ENCODE results near the gene IFT27. TPM values are rescaled to one million over a fixed set of nuclear protein-coding genes. Genes with fewer than 3 reads are reported as not detected.
A peak's percentile ranks its signal among the peaks of the same experiment; 100 is the strongest.

The IFT27 gene
- total RNA-seq, 1 experiment from 2014 or later: 19.9 TPM

DNA sequence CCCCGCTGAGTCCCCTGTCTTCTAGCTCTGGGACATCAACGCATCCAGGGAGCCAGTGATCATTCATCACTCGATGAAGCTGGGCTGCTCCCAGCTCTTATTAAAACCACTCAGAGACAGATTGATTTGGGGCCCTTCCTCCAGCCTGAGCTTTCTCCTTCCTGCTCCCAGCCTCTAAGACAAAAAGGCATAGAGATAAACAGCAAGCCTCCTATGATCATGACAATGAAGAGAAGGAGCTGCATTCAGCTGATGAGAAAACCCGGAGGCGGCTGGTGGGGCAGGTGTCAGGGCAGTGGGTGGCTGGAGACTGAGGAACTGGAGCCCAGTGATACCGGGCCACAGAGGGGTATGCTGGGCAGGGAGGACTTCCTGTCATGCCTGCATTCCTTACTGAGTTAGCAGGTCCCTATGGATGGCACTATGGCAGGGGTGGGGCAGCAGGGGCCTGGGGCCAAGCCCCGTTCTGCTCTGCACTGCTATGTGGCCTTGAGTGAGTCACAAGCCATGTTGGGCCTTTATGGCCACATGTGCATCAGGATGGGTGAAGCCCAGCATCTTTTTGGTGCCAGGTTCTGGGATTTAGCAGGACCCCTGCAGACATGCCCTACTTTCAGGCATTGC, 20.7 kb upstream of the IFT27 start:
- ATAC-seq (0 out of 2 replicates have a peak, but pooled peaks have one; percentile 24), DNase-seq (no peak)
- Histone ChIP-seq H3K4me3 (ENCODE audit: low read length) (no peak overlapping the region), H4K20me1 (ENCODE audit: low read length) (no peaks in the 10 kb centered on the region), H3K9me3 (ENCODE audit: low read length) (no peaks in the 10 kb centered on the region), H3F3A (ENCODE audit: low read length, unreplicated experiment) (no peaks in the 10 kb centered on the region), H3K27me3 (ENCODE audit: low read length) (no peaks in the 10 kb centered on the region), H3K4me2 (ENCODE audit: low read length) (no peak overlapping the region), H3K79me2 (ENCODE audit: low read length) (no peaks in the 10 kb centered on the region), H3K36me3 (ENCODE audit: low read depth, low read length) (no peaks in the 10 kb centered on the region), H3K9me2 (replicated peaks; ENCODE audit: low read length) (no peaks in the 10 kb centered on the region), H2AFZ (ENCODE audit: low read length) (no peak overlapping the region), H3K9ac (ENCODE audit: low read length) (no peak overlapping the region), H3K27ac (ENCODE audit: low read length) (no peak overlapping the region), H3K4me1 (ENCODE audit: insufficient read depth, low read length) (no peaks in the 10 kb centered on the region)
- ChIA-PET POLR2A (ENCODE audit: unreplicated experiment) (no interaction called here), CTCF (no interaction called here)
- TF ChIP-seq EZH2phosphoT487 (IDR thresholded peaks at IDR 0.05; ENCODE audit: borderline replicate concordance, low read length) (no peak), EZH2 (IDR thresholded peaks at IDR 0.05; ENCODE audit: low read length, unreplicated experiment) (no peak), CTCF (conservative IDR thresholded peaks at IDR 0.05; ENCODE audit: low read depth, low read length) (no peak)
- BruUV-seq (replicated peaks): no TSS peak
- intact Hi-C loops (cut with micrococcal nuclease): no loop called here

DNA sequence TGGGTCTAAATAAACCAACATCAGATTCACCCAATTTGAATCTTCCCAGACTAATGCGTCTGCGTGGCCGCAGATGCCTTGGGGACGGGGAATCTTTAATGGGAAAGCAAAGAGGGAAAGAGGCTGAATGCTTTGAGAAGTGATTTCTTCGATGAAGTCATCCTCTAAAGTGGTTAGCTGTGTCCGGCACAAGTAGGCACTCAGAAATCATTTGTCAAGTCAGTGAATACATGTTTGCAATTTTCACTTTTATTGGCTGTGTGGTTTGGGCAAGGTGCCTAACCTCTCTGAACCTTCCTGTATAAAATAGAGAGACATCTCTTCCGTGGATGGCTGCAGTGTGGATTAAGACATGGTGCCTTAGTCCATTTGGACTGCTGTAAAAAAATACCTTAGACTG, 19.7 kb upstream of the IFT27 start:
- H3K9me3 ChIP-seq (ENCODE audit: low read length): no peaks in the 10 kb centered on the region
- intact Hi-C loops (cut with micrococcal nuclease): no loop called here
- ATAC-seq (peak; percentile 68), DNase-seq (peak; percentile 25)
- no peaks in the 10 kb centered on the region for H3K36me3 ChIP-seq (ENCODE audit: low read depth, low read length)
- no TSS peak for BruUV-seq (replicated peaks)
- no peaks in the 10 kb centered on the region for H3K27me3 ChIP-seq (ENCODE audit: low read length)
- POLR2A ChIA-PET (ENCODE audit: unreplicated experiment): no interaction called here
- H2AFZ ChIP-seq (ENCODE audit: low read length): no peak overlapping the region
- no peaks in the 10 kb centered on the region for H3K9me2 ChIP-seq (replicated peaks; ENCODE audit: low read length)
- CTCF ChIA-PET: no interaction called here
- H3K4me1 ChIP-seq (ENCODE audit: insufficient read depth, low read length): no peaks in the 10 kb centered on the region
- no peak overlapping the region; the same call in 1 of the 2 replicates for H3K4me2 ChIP-seq (ENCODE audit: low read length)
- H3K9ac ChIP-seq (ENCODE audit: low read length): no peak overlapping the region
- H3K79me2 ChIP-seq (ENCODE audit: low read length): no peaks in the 10 kb centered on the region
- no peak overlapping the region for H3K4me3 ChIP-seq (ENCODE audit: low read length)
- H3K27ac ChIP-seq (ENCODE audit: low read length): no peak overlapping the region
- H3F3A ChIP-seq (ENCODE audit: low read length, unreplicated experiment): no peaks in the 10 kb centered on the region
- TF ChIP-seq CTCF (conservative IDR thresholded peaks at IDR 0.05; ENCODE audit: low read depth, low read length) (no peak), EZH2 (IDR thresholded peaks at IDR 0.05; ENCODE audit: low read length, unreplicated experiment) (no peak), EZH2phosphoT487 (IDR thresholded peaks at IDR 0.05; ENCODE audit: borderline replicate concordance, low read length) (no peak)
- H4K20me1 ChIP-seq (ENCODE audit: low read length): no peaks in the 10 kb centered on the region

DNA sequence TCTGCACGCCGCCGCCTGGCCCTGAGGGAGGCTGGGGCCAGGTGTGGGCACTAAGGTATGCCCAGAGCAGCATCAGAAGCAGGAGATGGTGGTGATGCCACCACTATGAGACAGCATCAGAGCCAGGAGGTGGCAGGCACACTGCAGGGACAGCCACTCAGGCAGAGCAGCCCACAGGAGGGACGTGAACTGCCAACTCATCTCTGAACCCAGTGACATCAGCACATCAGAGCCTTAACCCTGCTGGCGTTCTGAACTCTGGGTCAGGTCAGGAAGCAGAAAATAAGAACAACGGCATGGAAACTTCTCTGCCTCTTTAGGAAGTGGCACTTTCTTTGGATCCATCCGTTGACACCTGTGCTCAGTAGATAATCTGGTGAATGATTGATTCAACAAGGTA, 14.7 kb upstream of the IFT27 start:
- intact Hi-C loops (cut with micrococcal nuclease): no loop called here
- H3K4me3 ChIP-seq (ENCODE audit: low read length): no peak overlapping the region
- no peaks in the 10 kb centered on the region for H3F3A ChIP-seq (ENCODE audit: low read length, unreplicated experiment)
- H3K4me2 ChIP-seq (ENCODE audit: low read length): no peak overlapping the region
- no peaks in the 10 kb centered on the region for H3K4me1 ChIP-seq (ENCODE audit: insufficient read depth, low read length)
- ChIA-PET CTCF (no interaction called here), POLR2A (ENCODE audit: unreplicated experiment) (no interaction called here)
- no peak overlapping the region for H3K27ac ChIP-seq (ENCODE audit: low read length)
- no peaks in the 10 kb centered on the region for H3K9me3 ChIP-seq (ENCODE audit: low read length)
- no peaks in the 10 kb centered on the region for H3K36me3 ChIP-seq (ENCODE audit: low read depth, low read length)
- H3K27me3 ChIP-seq (ENCODE audit: low read length): 0 out of 2 replicates have a peak, but pooled peaks cover 8% of the 10 kb centered on the region
- no peaks in the 10 kb centered on the region for H4K20me1 ChIP-seq (ENCODE audit: low read length)
- no peaks in the 10 kb centered on the region for H3K9me2 ChIP-seq (replicated peaks; ENCODE audit: low read length)
- TF ChIP-seq EZH2 (IDR thresholded peaks at IDR 0.05; ENCODE audit: low read length, unreplicated experiment): no peak
- no peak for TF ChIP-seq EZH2phosphoT487 (IDR thresholded peaks at IDR 0.05; ENCODE audit: borderline replicate concordance, low read length)
- TF ChIP-seq CTCF (conservative IDR thresholded peaks at IDR 0.05; ENCODE audit: low read depth, low read length): no peak
- H2AFZ ChIP-seq (ENCODE audit: low read length): no peak overlapping the region
- H3K79me2 ChIP-seq (ENCODE audit: low read length): no peaks in the 10 kb centered on the region
- DNase-seq (no peak), ATAC-seq (no peak)
- H3K9ac ChIP-seq (ENCODE audit: low read length): no peak overlapping the region
- BruUV-seq (replicated peaks): no TSS peak
